GM19099 (cell line): Measurements from ENCODE around the gene FXYD6.

ENCODE experiments used
- POLR2A ChIP-seq: IDR thresholded peaks from 3 replicates; pipeline ENCODE4 v1.6.1; 2011; ENCODE audit warnings: low read depth; ENCODE audit not compliant: insufficient read length; ENCODE audit errors: extremely low read depth

FXYD6 gene

DNA sequence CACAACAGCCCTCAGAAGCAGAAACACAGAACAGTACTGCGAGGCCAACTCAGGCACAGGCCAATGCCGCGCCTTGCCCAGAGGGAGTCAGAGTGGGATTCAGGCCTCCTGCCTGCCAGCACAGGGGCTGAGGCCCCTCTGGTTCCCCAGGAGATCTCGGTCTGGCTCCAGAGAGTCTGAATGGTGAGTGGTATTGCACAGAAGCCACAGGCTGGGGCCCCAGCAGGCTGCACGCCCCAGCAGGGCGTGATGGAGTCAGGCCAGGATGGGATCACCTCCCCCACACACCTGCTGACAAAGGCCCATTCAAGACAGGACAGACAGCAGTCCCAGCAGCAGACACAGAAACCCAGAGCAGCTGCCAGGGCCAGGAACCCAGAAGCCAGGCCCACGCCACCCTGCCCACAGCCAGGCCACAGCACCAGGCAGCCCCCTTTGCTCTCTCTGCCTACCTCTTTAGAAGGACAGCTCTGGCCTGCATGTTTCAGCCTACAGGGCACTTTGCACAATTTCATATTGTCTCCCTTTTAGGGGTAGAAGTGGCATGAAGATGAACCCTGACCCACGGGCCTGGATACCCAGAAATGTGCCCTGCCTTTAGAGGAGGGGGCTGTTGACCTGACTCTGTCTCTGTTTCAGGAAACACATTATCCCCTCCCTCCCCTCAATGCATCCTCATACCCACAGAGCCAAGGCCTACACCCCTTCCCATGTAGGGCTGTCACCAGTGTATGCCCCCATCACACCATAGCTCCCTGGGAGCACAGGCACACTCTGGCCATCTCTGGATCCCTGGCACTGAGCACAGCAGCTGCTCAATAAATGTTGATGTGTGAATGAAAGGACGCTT lies 6.1 kb downstream of the FXYD6 start:
- TF ChIP-seq POLR2A: no peak

GRCh38 chr11:117869604-117870003 lies 6.9 kb downstream of the FXYD6 start:
- no peak for TF ChIP-seq POLR2A

GRCh38 chr11:117868815-117869561 lies 7.5 kb downstream of the FXYD6 start:
- TF ChIP-seq POLR2A: no peak

DNA sequence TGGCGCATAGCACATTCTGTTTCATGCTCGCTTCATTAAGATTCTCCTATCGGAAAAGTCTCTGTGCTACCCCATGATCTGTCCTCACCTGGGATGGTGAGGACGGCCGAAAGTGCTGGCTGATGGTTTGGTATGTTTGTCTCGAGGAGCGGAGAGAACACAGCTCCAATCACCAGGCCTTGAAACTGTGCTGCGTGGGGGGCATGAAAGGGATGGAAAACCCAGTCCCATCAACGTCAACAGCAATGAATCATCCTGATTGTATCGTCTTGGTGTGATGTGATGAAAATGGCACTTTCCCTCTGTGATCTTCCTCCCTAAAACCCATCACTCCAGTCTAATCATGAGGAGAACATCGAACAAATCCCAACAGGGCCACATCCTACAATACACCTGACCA lies 8.4 kb downstream of the FXYD6 start:
- no peak for TF ChIP-seq POLR2A

- TF ChIP-seq POLR2A: no peak
Observed at GRCh38 chr11:117866526-117866925, 9.9 kb downstream of the FXYD6 start.

DNA sequence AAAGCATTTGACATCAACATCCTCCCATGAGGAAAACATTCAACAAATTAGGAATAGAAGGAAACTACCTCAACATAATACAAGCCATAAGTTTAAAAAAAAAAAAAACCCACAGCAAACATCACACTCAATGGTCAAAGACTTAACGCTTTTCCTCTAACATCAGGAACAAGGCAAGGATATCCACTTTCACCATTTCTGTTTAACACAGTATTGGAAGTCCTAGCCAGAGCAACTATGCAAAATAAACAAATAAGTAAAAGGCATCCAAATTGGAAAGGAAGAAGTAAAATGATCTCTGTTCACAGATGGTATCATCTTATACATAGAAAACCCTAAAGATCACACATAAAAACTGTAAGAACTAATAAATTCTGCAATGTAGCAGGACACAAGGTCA lies 13.1 kb downstream of the FXYD6 start:
- no peak for TF ChIP-seq POLR2A

DNA sequence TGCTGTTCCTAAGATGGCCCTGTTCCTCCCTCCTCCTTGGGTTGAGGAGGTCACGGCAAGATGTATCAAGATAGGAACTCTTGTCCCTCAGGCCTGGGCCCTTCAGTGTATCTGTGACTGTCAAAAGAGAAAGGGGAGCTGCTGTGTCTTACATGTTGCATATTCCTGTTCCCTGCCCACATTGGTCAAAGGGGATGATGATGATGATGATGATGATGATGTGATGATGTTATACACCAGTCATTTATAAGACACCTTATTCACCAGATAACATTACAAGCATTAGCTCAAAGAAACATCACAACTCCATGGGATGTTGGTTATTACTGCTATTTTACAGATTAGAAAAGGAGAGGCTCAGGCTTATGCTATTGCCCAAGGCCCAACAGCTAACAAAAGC lies 13.7 kb downstream of the FXYD6 start:
- TF ChIP-seq POLR2A: no peak

GRCh38 chr11:117862019-117862725 lies 14.3 kb downstream of the FXYD6 start:
- no peak for TF ChIP-seq POLR2A

GRCh38 chr11:117861151-117862018 lies 15.1 kb downstream of the FXYD6 start:
- TF ChIP-seq POLR2A: no peak

DNA sequence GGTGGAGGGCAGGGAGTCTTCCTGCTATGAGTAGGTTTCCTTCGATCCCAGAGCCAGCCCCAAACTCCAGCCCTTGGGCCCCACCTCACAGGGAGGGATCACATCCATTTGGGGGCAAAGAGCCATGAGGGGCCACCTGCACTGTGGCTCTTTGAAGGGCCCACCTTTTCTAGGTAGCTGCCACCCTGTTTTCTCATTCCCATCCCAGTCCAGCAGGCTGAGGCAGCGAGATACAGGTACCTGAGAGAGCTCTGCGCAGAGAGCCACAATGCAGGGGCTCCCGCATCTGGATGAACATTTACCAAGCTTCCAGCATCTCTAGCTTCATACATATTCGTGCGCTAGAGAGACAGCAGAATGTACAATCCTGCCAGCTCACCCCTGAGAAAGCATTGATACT lies 16.3 kb downstream of the FXYD6 start:
- TF ChIP-seq POLR2A: no peak

GRCh38 chr11:117859488-117860112 lies 16.9 kb downstream of the FXYD6 start:
- TF ChIP-seq POLR2A: no peak

GRCh38 chr11:117859061-117859460 lies 17.4 kb downstream of the FXYD6 start:
- TF ChIP-seq POLR2A: no peak

DNA sequence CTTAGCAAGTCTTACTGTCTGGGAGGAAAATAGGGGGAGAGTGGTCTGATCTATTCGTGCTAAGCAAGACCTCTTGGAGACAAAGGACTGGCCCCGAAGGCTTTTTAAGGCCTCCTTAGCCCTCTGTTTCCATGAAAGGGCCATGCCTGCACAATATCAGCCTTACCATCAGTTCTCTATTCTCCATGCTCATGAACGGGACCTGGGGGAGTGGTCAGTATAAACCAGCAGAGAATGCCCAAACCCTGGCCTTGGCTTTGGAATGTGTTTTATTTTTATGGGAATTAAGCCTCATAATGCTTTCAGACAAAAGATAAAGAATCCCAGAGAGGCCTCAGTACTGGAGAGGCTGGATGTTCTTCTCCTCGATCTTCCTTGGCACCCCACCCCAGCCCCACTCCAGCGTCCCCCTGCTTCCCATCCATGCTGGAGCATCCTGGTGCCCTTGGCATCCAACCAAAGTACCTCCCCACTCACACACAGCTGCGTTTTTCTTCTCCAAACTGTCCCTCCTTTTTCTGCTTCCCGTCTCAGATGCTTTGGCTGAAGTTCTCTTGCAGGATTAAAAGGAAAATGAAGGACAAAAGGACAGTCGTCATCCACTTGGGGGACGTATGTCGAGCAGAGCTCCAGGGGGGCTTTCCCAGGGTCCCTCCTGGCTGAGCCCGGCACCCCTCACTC lies 18.6 kb downstream of the FXYD6 start:
- no peak for TF ChIP-seq POLR2A
